Glutamatergic neuron (in vitro differentiated cells): ENCODE results near the gene SV2B. TPM values are rescaled to one million over a fixed set of nuclear protein-coding genes. Genes with fewer than 3 reads are reported as not detected.

ENCODE experiments used
- DNase-seq: peaks from one replicate; pipeline ENCODE4 v3.0.0; 2022
- H3K27ac Mint-ChIP-seq: one replicate; pipeline ENCODE4 v1.8.0; 2020; ENCODE audit warnings: mild to moderate bottlenecking, mixed read lengths, inconsistent platforms; ENCODE audit not compliant: unreplicated experiment
- H3K27me3 Mint-ChIP-seq: one replicate; pipeline ENCODE4 v1.8.0; 2020; ENCODE audit warnings: mild to moderate bottlenecking, moderate library complexity, mixed read lengths, inconsistent platforms; ENCODE audit not compliant: unreplicated experiment
- H3K36me3 Mint-ChIP-seq: one replicate; pipeline ENCODE4 v1.8.0; 2020; ENCODE audit warnings: mild to moderate bottlenecking, mixed read lengths, inconsistent platforms; ENCODE audit not compliant: unreplicated experiment
- H3K4me1 Mint-ChIP-seq: one replicate; pipeline ENCODE4 v1.8.0; 2020; ENCODE audit warnings: mild to moderate bottlenecking, low read depth, mixed read lengths, inconsistent platforms; ENCODE audit not compliant: unreplicated experiment
- H3K4me3 Mint-ChIP-seq: one replicate; pipeline ENCODE4 v1.8.0; 2020; ENCODE audit warnings: mild to moderate bottlenecking, mixed read lengths, inconsistent platforms; ENCODE audit not compliant: unreplicated experiment
- H3K9me3 Mint-ChIP-seq: one replicate; pipeline ENCODE4 v1.8.0; 2020; ENCODE audit warnings: mild to moderate bottlenecking, moderate library complexity, mixed read lengths, inconsistent platforms; ENCODE audit not compliant: unreplicated experiment
- long read RNA-seq: library from polyadenylated mRNA; unstranded; transcript quantifications from one replicate; pipeline ENCODE4 v2.0.0, GENCODE V29; 2020; ENCODE audit not compliant: unreplicated experiment
- total RNA-seq: library from RNA; stranded (reverse); fragmentation: NEBNext Ultra II Directional; extraction: Animal tissue kit (Norgen Biotek cat#: 25700); gene quantifications from one replicate; pipeline ENCODE4 v1.2.1, GENCODE V29; 2021; ENCODE audit not compliant: unreplicated experiment
- TF ChIP-seq, protein P1 (sequence below): fragments of 200-600 bp; sonication (generic); IDR thresholded peaks from one replicate; pipeline ENCODE4 v1.5.0; 2021; ENCODE audit not compliant: partially characterized antibody, unreplicated experiment

SV2B gene, protein sequence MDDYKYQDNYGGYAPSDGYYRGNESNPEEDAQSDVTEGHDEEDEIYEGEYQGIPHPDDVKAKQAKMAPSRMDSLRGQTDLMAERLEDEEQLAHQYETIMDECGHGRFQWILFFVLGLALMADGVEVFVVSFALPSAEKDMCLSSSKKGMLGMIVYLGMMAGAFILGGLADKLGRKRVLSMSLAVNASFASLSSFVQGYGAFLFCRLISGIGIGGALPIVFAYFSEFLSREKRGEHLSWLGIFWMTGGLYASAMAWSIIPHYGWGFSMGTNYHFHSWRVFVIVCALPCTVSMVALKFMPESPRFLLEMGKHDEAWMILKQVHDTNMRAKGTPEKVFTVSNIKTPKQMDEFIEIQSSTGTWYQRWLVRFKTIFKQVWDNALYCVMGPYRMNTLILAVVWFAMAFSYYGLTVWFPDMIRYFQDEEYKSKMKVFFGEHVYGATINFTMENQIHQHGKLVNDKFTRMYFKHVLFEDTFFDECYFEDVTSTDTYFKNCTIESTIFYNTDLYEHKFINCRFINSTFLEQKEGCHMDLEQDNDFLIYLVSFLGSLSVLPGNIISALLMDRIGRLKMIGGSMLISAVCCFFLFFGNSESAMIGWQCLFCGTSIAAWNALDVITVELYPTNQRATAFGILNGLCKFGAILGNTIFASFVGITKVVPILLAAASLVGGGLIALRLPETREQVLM
- 7.1 TPM for total RNA-seq
- long read RNA-seq, partial matches to known transcripts: 0 of 1 reads
- long read RNA-seq, other reads (novel, unspliced or antisense): 1 of 1 reads

DNA sequence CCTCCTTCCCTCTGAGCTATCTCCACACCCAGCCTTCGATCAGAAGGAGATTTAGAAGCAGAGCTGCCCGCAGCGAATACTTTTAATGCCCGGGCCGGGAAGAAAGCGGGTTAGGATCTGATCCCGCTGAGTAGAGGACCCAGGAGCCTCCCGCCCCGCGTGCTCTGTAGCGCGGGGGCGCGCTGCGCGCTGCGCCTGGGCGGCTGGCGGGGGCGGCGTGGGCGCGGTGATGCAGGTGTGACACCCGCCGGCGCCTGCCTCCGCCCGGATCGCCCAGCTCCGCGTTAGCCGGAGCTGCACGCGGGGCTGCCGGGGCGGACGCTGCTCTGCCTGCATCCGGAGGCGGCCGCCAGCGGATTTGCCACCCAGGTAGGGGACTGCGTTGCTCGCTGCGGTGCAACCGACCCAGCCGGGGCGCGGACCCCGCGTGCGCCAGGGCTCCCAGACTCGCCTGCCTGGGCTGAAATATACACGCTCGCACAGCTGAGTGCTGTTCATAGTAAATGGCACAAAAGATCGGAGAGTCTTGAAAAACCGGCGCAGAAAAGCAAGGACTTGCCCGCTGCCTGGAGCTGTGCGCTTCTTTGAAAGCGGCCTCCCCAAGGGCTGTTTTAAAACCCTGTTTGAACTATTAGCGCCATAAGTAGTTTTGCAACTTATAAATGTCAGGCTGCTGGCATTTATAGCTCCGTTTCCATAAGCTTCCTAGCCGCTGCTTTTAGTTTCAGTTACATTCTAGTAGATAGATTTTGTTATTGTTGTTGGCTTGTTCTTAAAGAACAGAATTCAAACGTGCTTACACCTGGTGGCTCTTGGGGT lies at the start of gene SV2B:
Gene SV2B (plus strand): TSS at position 263 of the 819 bp plus-strand sequence. CDS start 126,007 bp downstream, outside the sequence.
- H3K4me1 Mint-ChIP-seq: peaks cover 8% of the 10 kb centered on the region

DNA sequence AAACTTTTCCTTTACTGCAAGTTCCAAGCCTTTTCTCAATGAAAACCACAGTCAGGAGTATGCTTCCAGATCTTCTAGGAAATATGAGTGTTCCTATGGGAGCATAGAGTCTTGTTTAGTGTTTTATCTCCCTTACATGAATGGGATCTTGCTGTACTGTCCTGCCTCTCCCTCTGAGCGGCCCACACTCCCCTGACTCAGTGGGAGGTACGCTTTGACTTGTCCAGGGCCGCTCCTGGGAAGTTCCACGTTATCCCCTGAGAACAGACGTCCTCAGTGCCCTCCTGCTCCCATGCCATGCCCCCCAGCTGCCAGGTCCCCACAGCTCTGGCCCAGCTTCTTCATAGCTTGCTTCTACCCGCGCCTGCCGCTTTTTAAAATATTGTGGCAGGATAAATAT lies 48.8 kb upstream of the SV2B start:
- Mint-ChIP-seq H3K36me3 (no peaks in the 10 kb centered on the region), H3K4me3 (no peak overlapping the region), H3K27me3 (no peaks in the 10 kb centered on the region), H3K4me1 (no peaks in the 10 kb centered on the region), H3K9me3 (no peaks in the 10 kb centered on the region), H3K27ac (no peak overlapping the region)
- DNase-seq: no peak
- TF ChIP-seq, protein P1, sequence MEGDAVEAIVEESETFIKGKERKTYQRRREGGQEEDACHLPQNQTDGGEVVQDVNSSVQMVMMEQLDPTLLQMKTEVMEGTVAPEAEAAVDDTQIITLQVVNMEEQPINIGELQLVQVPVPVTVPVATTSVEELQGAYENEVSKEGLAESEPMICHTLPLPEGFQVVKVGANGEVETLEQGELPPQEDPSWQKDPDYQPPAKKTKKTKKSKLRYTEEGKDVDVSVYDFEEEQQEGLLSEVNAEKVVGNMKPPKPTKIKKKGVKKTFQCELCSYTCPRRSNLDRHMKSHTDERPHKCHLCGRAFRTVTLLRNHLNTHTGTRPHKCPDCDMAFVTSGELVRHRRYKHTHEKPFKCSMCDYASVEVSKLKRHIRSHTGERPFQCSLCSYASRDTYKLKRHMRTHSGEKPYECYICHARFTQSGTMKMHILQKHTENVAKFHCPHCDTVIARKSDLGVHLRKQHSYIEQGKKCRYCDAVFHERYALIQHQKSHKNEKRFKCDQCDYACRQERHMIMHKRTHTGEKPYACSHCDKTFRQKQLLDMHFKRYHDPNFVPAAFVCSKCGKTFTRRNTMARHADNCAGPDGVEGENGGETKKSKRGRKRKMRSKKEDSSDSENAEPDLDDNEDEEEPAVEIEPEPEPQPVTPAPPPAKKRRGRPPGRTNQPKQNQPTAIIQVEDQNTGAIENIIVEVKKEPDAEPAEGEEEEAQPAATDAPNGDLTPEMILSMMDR: no peak

More for the DNA sequence above, at the start of gene SV2B:
- Mint-ChIP-seq H3K36me3 (no peaks in the 10 kb centered on the region), H3K27me3 (peaks cover 6% of the 10 kb centered on the region), H3K9me3 (peaks cover 7% of the 10 kb centered on the region), H3K4me3 (peak within 1 kb of the TSS; percentile 90), H3K27ac (peak within 1 kb of the TSS; percentile 83)
- TF ChIP-seq, protein P1: no peak
- peak; percentile 74 for DNase-seq

DNA sequence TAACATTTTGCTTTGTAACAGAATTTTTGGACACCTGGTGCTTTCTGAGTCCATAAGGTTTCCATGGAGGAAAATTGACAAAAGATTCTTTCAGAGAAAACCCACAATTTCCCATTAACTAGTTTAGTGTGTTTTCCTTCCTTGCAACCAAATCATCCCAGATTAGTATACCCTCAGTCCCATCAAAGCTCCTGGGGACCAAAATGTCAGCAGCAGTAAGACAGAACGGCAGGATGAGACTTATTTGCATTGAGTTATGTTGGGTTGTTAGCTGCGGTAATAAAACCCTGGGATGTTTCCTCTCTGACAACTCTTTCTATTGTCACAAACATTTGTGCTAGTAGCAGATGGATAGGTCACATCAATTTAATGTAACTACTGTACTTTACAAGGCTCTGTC lies 45.2 kb upstream of the SV2B start:
- Mint-ChIP-seq H3K4me3 (no peak overlapping the region), H3K36me3 (no peaks in the 10 kb centered on the region), H3K27me3 (no peaks in the 10 kb centered on the region), H3K27ac (no peak overlapping the region), H3K9me3 (no peaks in the 10 kb centered on the region), H3K4me1 (no peaks in the 10 kb centered on the region)
- no peak for DNase-seq
- TF ChIP-seq, protein P1: no peak

DNA sequence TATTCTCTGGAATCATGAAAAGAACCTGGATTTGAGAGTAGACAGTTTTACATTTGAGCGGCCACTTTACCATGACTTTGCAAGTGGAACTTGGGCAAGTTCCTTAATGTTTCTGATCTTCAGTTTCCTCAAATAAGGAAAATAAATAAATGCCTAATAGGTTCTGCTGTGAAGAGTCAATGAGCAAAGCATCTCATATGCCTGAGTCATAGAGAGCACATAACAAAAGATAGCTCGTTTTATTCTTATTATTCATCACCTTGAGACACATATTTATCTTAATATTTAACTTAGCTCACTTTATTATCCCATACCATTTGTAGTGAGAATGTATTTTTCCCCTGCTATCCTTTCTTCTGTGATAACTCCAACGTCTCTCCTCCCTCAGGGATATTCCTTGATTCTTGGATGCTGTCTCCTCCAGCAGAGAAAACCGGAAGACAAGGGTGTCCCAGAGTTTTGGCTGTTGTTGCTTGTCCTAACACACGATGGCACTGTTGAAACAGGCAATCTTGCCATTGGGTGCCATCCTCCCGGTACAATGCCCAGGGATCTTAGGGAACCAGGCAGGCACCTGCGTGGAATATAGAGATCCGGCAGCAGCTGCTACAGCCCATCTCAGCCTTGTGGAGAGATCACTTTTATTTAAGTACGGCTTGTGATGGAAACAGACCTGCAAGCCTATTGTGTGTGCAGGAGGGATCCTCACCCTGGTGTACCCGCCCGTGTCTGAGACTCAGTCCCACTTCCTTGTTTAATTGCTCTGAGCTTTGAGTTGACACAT lies 44.3 kb upstream of the SV2B start:
- H3K27ac Mint-ChIP-seq: no peak overlapping the region
- H3K4me3 Mint-ChIP-seq: peak overlapping the region; percentile 18
- H3K4me1 Mint-ChIP-seq: no peaks in the 10 kb centered on the region
- H3K27me3 Mint-ChIP-seq: no peaks in the 10 kb centered on the region
- TF ChIP-seq, protein P1: peak; percentile 60
- no peaks in the 10 kb centered on the region for H3K36me3 Mint-ChIP-seq
- H3K9me3 Mint-ChIP-seq: peaks cover 2% of the 10 kb centered on the region
- peak; percentile 75 for DNase-seq
